HCT116 (cell line): ENCODE results near the gene UBTD1.
"Not testable (repeated sequence)": the region's sequence is repeated elsewhere in the genome, so short reads cannot be mapped to it uniquely, and the experiment has no call there.

ENCODE experiments used
- ATF3 ChIP-seq: IDR thresholded peaks from 2 replicates; pipeline ENCODE4 v1.6.1; 2012
- CTCF ChIP-seq, 3 experiments: fragments of 200-600 bp in 1 of 3; sonication (generic) in 1 of 3; IDR thresholded peaks in 2 of 3; conservative IDR thresholded peaks in 1 of 3; 2 replicates each; pipeline ENCODE4 v1.5.1; 2012 to 2017; ENCODE audit warnings: low read depth in 2 of 3, low read length in 2 of 3, antibody characterized with exemption in 1 of 3, borderline replicate concordance in 1 of 3, control low read depth in 1 of 3, mild to moderate bottlenecking in 1 of 3, mixed read lengths in 1 of 3, mixed run types in 1 of 3, moderate library complexity in 1 of 3; ENCODE audit not compliant: insufficient read depth in 1 of 3
- EZH2 ChIP-seq: fragments of 200-600 bp; sonication (generic); IDR thresholded peaks from 2 replicates; pipeline ENCODE4 v1.6.1; 2017; ENCODE audit warnings: antibody characterized with exemption, mixed run types
- EZH2phosphoT487 ChIP-seq: fragments of 200-600 bp; IDR thresholded peaks from 2 replicates; pipeline ENCODE4 v1.6.1; 2018; ENCODE audit warnings: antibody characterized with exemption, borderline replicate concordance
- MAX ChIP-seq: IDR thresholded peaks from 2 replicates; pipeline ENCODE4 v1.6.1; 2012
- POLR2A ChIP-seq: IDR thresholded peaks from 2 replicates; pipeline ENCODE4 v1.7.0; 2011; ENCODE audit warnings: borderline replicate concordance; ENCODE audit not compliant: insufficient read depth, insufficient read length; ENCODE audit errors: extremely low read depth
- POLR2AphosphoS5 ChIP-seq: IDR thresholded peaks from 2 replicates; pipeline ENCODE4 v1.6.1; 2011; ENCODE audit warnings: mild to moderate bottlenecking, low read depth, low read length, moderate library complexity
- REST ChIP-seq: IDR thresholded peaks from 2 replicates; pipeline ENCODE4 v1.6.1; 2012; ENCODE audit warnings: low read depth
- TCF7L2 ChIP-seq: IDR thresholded peaks from 2 replicates; pipeline ENCODE4 v1.7.0; 2011; ENCODE audit warnings: borderline replicate concordance, inconsistent platforms; ENCODE audit not compliant: insufficient read depth, insufficient read length; ENCODE audit errors: extremely low read depth
- ZBTB33 ChIP-seq: IDR thresholded peaks from 2 replicates; pipeline ENCODE4 v1.6.1; 2011; ENCODE audit warnings: mild to moderate bottlenecking, low read length, moderate library complexity; ENCODE audit not compliant: insufficient replicate concordance; ENCODE audit errors: extremely low read depth
- ZNF274 ChIP-seq: fragments of 200-500 bp; sonication (Bioruptor generic); IDR thresholded peaks from 2 replicates; pipeline ENCODE4 v1.6.1; 2014; ENCODE audit warnings: mild to moderate bottlenecking, low read depth, low read length, inconsistent platforms

- TF ChIP-seq EZH2; CTCF (IDR thresholded peaks at IDR 0.05 in 2 of 3, conservative IDR thresholded peaks at IDR 0.05 in 1 of 3; ENCODE audit: borderline replicate concordance in 1 of 3, insufficient read depth in 1 of 3, low read depth in 2 of 3, low read length in 2 of 3); ATF3; ZBTB33; ZNF274; POLR2AphosphoS5; MAX; POLR2A; EZH2phosphoT487; REST; TCF7L2: not testable (repeated sequence)
Measured at GRCh38 chr10:97562329-97562728, 63.6 kb downstream of the UBTD1 start.
